Body of pancreas (tissue), 4 donors: ENCODE measurements around the gene SLC12A5. TPM values are rescaled to one million over a fixed set of nuclear protein-coding genes. Genes with fewer than 3 reads are reported as not detected.

Source experiments
- ATAC-seq: fragments of 150-250 bp; one replicate; pipeline ENCODE4 v1.9.1; 2016
- DNase-seq, 4 donors: peaks; one replicate each; pipeline ENCODE4 v3.0.0-alpha.2; 2019
- H3K27ac ChIP-seq, 4 donors: fragments of 200-600 bp; sonication (generic); 1 replicate in 3 of 4; 2 replicates in 1 of 4; pipeline versions ENCODE4 v1.5.1 to v1.6.1; 2016 to 2019; ENCODE audit warnings: mild to moderate bottlenecking in 1 of 4, mixed read lengths in 1 of 4, moderate library complexity in 1 of 4
- H3K27me3 ChIP-seq, 2 donors: fragments of 200-600 bp; sonication (generic); one replicate each; pipeline ENCODE4 v1.6.0; 2016; ENCODE audit warnings: mild to moderate bottlenecking in 1 of 2
- H3K36me3 ChIP-seq, 2 donors: fragments of 200-600 bp; sonication (generic); replicated peaks in 1 of 2; 2 replicates each; pipeline ENCODE4 v1.5.1; 2016; ENCODE audit warnings: low read depth in 2 of 2; ENCODE audit not compliant: insufficient read depth in 1 of 2
- H3K4me1 ChIP-seq: fragments of 200-600 bp; sonication (generic); one replicate; pipeline ENCODE4 v1.6.0; 2016
- H3K4me3 ChIP-seq, 2 donors: fragments of 200-600 bp; sonication (generic); 1 replicate in 1 of 2; 2 replicates in 1 of 2; pipeline ENCODE4 v1.5.1; 2016 to 2019
- H3K9me3 ChIP-seq, 3 donors: fragments of 200-600 bp; sonication (generic); 1 replicate in 2 of 3; 2 replicates in 1 of 3; pipeline ENCODE4 v1.5.1; 2016
- CTCF ChIP-seq, 7 experiments: fragments of 450-650 bp in 4 of 7; fragments of 200-600 bp in 3 of 7; sonication (generic) in 3 of 7; IDR thresholded peaks; one replicate each; pipeline ENCODE4 v1.5.1; 2016 to 2019; ENCODE audit warnings: antibody characterized with exemption in 7 of 7
- POLR2A ChIP-seq, 3 donors: fragments of 450-650 bp; IDR thresholded peaks; one replicate each; pipeline ENCODE4 v1.6.1; 2016; ENCODE audit warnings: antibody characterized with exemption in 3 of 3, mild to moderate bottlenecking in 2 of 3
- WGBS, 2 donors: methylation state at CpG; one replicate each; pipeline ENCODE4 v1.1.5; 2017; 5-methylcytosine and 5-hydroxymethylcytosine counted together
- intact Hi-C: fragments of 100-400 bp; cut with DNase I; formaldehyde crosslinking; loops from one replicate; pipeline ENCODE4 v1.15.1; 2023
- total RNA-seq, 2 donors: library from RNA; depleted of rRNA; stranded (reverse); fragments of >200 nt; gene quantifications; one replicate each; pipeline ENCODE4 v1.1.0, GENCODE V29; 2016

The SLC12A5 gene
- total RNA-seq, 2 donors from 2014 or later: not detected

DNA sequence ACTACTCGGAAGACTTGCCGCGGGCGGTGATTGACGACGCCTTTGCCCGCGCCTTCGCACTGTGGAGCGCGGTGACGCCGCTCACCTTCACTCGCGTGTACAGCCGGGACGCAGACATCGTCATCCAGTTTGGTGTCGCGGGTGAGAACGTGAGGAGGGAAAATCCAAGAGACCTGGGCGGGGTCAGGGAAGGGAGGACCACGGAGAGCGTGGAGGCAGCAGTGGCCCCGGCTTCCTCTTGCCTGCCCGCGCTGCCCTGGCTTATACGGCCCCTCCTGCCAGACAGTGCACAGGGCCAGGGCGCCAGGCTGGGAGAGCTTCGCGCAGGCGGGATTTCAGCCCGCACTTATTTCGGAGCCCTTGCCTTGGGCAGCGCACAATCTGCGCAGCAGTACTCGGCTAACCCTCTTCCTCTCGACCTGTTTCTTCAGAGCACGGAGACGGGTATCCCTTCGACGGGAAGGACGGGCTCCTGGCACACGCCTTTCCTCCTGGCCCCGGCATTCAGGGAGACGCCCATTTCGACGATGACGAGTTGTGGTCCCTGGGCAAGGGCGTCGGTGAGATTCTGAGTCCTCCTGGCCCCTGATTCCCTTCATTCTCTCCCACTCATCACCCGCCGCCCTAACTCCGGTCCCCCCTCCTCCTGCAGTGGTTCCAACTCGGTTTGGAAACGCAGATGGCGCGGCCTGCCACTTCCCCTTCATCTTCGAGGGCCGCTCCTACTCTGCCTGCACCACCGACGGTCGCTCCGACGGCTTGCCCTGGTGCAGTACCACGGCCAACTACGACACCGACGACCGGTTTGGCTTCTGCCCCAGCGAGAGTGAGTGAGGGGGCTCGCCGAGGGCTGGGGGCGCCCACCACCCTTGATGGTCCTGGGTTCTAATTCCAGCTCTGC lies 18.3 kb upstream of the SLC12A5 start:
- no peak overlapping the region for H3K27ac ChIP-seq
- TF ChIP-seq CTCF (IDR thresholded peaks at IDR 0.05): no peak
- TF ChIP-seq POLR2A (IDR thresholded peaks at IDR 0.05): peak in 1 of 3 donors; percentile 5
- peaks cover 0 to 35% of the 10 kb centered on the region in 2 donors for H3K27me3 ChIP-seq
- WGBS, 2 donors: 11 to 20% methylated on average over 41 to 71 of the region's 74 CpGs
- intact Hi-C loops: loop anchor here (10.0 kb wide), 1 partner anchor 164 kb away; no protein-coding TSS in a partner anchor
- H3K36me3 ChIP-seq: no peaks in the 10 kb centered on the region
- no peak for ATAC-seq
- peaks cover 18% of the 10 kb centered on the region for H3K4me1 ChIP-seq
- no peak overlapping the region for H3K4me3 ChIP-seq
- DNase-seq: no peak
- no peaks in the 10 kb centered on the region for H3K9me3 ChIP-seq

DNA sequence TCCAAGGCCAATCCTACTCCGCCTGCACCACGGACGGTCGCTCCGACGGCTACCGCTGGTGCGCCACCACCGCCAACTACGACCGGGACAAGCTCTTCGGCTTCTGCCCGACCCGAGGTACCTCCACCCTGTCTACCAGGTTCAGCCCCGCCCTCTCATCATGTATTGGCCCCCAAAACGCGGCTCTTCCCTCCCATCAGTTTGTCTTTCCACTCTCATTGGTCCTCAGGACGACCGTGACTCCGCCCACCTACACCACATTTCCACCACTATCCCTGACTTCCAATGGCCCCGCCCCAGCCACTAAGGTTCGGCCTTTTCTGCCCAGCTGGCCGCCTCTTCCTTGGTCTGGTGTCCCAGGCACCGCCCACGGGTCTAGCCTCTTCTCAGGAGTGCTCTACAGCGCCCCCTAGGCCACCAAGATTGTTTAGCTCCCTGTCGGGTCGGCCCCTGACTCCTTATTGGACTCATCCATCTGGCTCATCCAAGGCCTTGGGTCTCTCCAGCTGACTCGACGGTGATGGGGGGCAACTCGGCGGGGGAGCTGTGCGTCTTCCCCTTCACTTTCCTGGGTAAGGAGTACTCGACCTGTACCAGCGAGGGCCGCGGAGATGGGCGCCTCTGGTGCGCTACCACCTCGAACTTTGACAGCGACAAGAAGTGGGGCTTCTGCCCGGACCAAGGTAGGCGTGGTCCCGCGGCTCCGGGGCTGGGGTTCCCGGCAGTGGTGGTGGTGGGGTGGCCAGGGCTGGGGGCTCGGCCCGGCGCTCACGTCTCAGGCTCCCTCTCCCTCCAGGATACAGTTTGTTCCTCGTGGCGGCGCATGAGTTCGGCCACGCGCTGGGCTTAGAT lies 17.2 kb upstream of the SLC12A5 start:
- Histone ChIP-seq H3K36me3 (no peaks in the 10 kb centered on the region), H3K27ac (no peak overlapping the region), H3K4me3 (no peak overlapping the region), H3K27me3 (peaks cover 0 to 35% of the 10 kb centered on the region in 2 donors), H3K9me3 (no peaks in the 10 kb centered on the region), H3K4me1 (peaks cover 18% of the 10 kb centered on the region)
- WGBS, 2 donors: 10 to 18% methylated on average over 33 to 56 of the region's 57 CpGs
- ATAC-seq: no peak
- TF ChIP-seq CTCF (IDR thresholded peaks at IDR 0.05) (no peak), POLR2A (IDR thresholded peaks at IDR 0.05) (no peak)
- intact Hi-C loops: loop anchor here (10.0 kb wide), 1 partner anchor 163 kb away; no protein-coding TSS in a partner anchor
- peak in 3 of 4 donors; percentile 46 to 53 (median 52) for DNase-seq

- H3K27me3 ChIP-seq: peaks cover 0 to 35% of the 10 kb centered on the region in 2 donors
- H3K9me3 ChIP-seq: no peaks in the 10 kb centered on the region
- TF ChIP-seq POLR2A (IDR thresholded peaks at IDR 0.05): no peak
- TF ChIP-seq CTCF (IDR thresholded peaks at IDR 0.05): no peak
- intact Hi-C loops: loop anchor here (10.0 kb wide), 1 partner anchor 162 kb away; no protein-coding TSS in a partner anchor
- no peak for ATAC-seq
- peaks cover 18% of the 10 kb centered on the region for H3K4me1 ChIP-seq
- no peaks in the 10 kb centered on the region for H3K36me3 ChIP-seq
- WGBS, 2 donors: 43 to 51% methylated on average over 9 to 10 of the region's 10 CpGs
- H3K27ac ChIP-seq: no peak overlapping the region
- DNase-seq: no peak
- H3K4me3 ChIP-seq: no peak overlapping the region
Observed at GRCh38 chr20:46012921-46013320, 16.1 kb upstream of the SLC12A5 start.

- 7 to 8% methylated on average over 17 to 28 of the region's 29 CpGs for WGBS, 2 donors
- ATAC-seq (no peak), DNase-seq (no peak)
- no peaks in the 10 kb centered on the region for H3K36me3 ChIP-seq
- H3K4me3 ChIP-seq: no peak overlapping the region
- peaks cover 0 to 35% of the 10 kb centered on the region in 2 donors for H3K27me3 ChIP-seq
- no peak for TF ChIP-seq POLR2A (IDR thresholded peaks at IDR 0.05)
- no peak for TF ChIP-seq CTCF (IDR thresholded peaks at IDR 0.05)
- H3K27ac ChIP-seq: no peak overlapping the region
- H3K9me3 ChIP-seq: no peaks in the 10 kb centered on the region
- H3K4me1 ChIP-seq: peaks cover 18% of the 10 kb centered on the region
- intact Hi-C loops: loop anchor here (10.0 kb wide), 1 partner anchor 161 kb away; no protein-coding TSS in a partner anchor
Observed at GRCh38 chr20:46013322-46013828, 15.6 kb upstream of the SLC12A5 start.
